Sigmoid colon (tissue), 7 donors: ENCODE data around the gene PNKP. TPM values are rescaled to one million over a fixed set of nuclear protein-coding genes. Genes with fewer than 3 reads are reported as not detected.
A peak's percentile ranks its signal among the peaks of the same experiment; 100 is the strongest.

ENCODE experiments used
- DNase-seq: peaks from one replicate; pipeline ENCODE4 v3.0.0-alpha.2; 2019
- H3K27ac ChIP-seq, 4 donors: fragments of 200-600 bp; sonication (generic); one replicate each; pipeline ENCODE4 v1.5.1; 2016 to 2019; ENCODE audit warnings: mild to moderate bottlenecking in 1 of 4
- H3K27me3 ChIP-seq, 3 donors: fragments of 200-600 bp; sonication (generic); one replicate each; pipeline ENCODE4 v1.5.1; 2019; ENCODE audit warnings: mild to moderate bottlenecking in 1 of 3
- H3K36me3 ChIP-seq, 4 donors: fragments of 200-600 bp; sonication (generic); one replicate each; pipeline ENCODE4 v1.5.1; 2016 to 2019
- H3K4me1 ChIP-seq, 4 donors: fragments of 200-600 bp; sonication (generic); one replicate each; pipeline ENCODE4 v1.5.1; 2017 to 2019
- H3K4me3 ChIP-seq, 4 donors: fragments of 200-600 bp; sonication (generic); one replicate each; pipeline ENCODE4 v1.5.1; 2017 to 2019; ENCODE audit warnings: mild to moderate bottlenecking in 2 of 4, moderate library complexity in 1 of 4
- H3K9me3 ChIP-seq, 4 donors: fragments of 200-600 bp in 3 of 4; sonication (generic) in 3 of 4; one replicate each; pipeline versions ENCODE4 v1.5.1 to v1.6.1; 2013 to 2019
- CTCF ChIP-seq, 4 experiments: fragments of 450-650 bp in 3 of 4; fragments of 200-600 bp in 1 of 4; IDR thresholded peaks; one replicate each; pipeline ENCODE4 v1.5.1; 2016 to 2019; ENCODE audit warnings: antibody characterized with exemption in 4 of 4, mild to moderate bottlenecking in 3 of 4, moderate library complexity in 2 of 4
- EP300 ChIP-seq, 4 donors: sonication (generic); formaldehyde crosslinking; IDR thresholded peaks; one replicate each; pipeline ENCODE4 v1.6.1; 2017; ENCODE audit warnings: antibody characterized with exemption in 4 of 4
- POLR2A ChIP-seq, 2 donors: fragments of 450-650 bp; IDR thresholded peaks; one replicate each; pipeline ENCODE4 v1.6.1; 2016; ENCODE audit warnings: antibody characterized with exemption in 2 of 2, mild to moderate bottlenecking in 2 of 2, moderate library complexity in 2 of 2
- POLR2AphosphoS5 ChIP-seq, 4 donors: sonication (generic); formaldehyde crosslinking; IDR thresholded peaks; one replicate each; pipeline ENCODE4 v1.6.1; 2017; ENCODE audit warnings: antibody characterized with exemption in 4 of 4
- whole genome bisulfite sequencing, 2 donors: extraction: QIAGEN DNeasy Blood & Tissue Kit; methylation state at CpG; one replicate each; pipeline ENCODE4 v1.1.7; 2013; 5-methylcytosine and 5-hydroxymethylcytosine counted together
- intact Hi-C: fragments of 100-400 bp; cut with DNase I; formaldehyde crosslinking; loops from one replicate; pipeline ENCODE4 v1.15.1; 2023
- polyA plus RNA-seq, 3 donors: library from polyadenylated mRNA; stranded (reverse); fragments of 200-250 nt; gene quantifications; one replicate each; pipeline ENCODE4 v1.2.3, GENCODE V29; 2013
- total RNA-seq, 4 donors: library from RNA; depleted of rRNA; stranded (reverse); fragments of >200 nt; gene quantifications; one replicate each; pipeline ENCODE4 v1.1.0, GENCODE V29; 2016
- donor health status: healthy with polysubstance abuse.
- donor health status: Bipolar disorder and iron deficiency.
- donor health status: healthy.

Gene PNKP
- total and polyA plus RNA-seq, 7 donors: 27.0 to 88.8 (median 34.0) TPM

GRCh38 chr19:49911381-49912145, 44.2 kb upstream of the PNKP start:
- Histone ChIP-seq H3K4me1 (peaks cover 0 to 12% (median 5%) of the 10 kb centered on the region in 4 donors), H3K27me3 (no peaks in the 10 kb centered on the region), H3K4me3 (no peak overlapping the region), H3K36me3 (peaks cover 11 to 50% (median 20%) of the 10 kb centered on the region in 4 donors), H3K9me3 (no peaks in the 10 kb centered on the region), H3K27ac (peak overlapping the region in 2 of 4 donors; percentile 27 to 33)
- intact Hi-C loops: no loop called here
- WGBS, 2 donors: 66 to 76% methylated on average over 9 of the region's 9 CpGs
- no peak for DNase-seq
- no peak for TF ChIP-seq POLR2AphosphoS5 (IDR thresholded peaks at IDR 0.05)
- TF ChIP-seq POLR2A (IDR thresholded peaks at IDR 0.05): no peak
- no peak for TF ChIP-seq CTCF (IDR thresholded peaks at IDR 0.05)
- TF ChIP-seq EP300 (IDR thresholded peaks at IDR 0.05): no peak

DNA sequence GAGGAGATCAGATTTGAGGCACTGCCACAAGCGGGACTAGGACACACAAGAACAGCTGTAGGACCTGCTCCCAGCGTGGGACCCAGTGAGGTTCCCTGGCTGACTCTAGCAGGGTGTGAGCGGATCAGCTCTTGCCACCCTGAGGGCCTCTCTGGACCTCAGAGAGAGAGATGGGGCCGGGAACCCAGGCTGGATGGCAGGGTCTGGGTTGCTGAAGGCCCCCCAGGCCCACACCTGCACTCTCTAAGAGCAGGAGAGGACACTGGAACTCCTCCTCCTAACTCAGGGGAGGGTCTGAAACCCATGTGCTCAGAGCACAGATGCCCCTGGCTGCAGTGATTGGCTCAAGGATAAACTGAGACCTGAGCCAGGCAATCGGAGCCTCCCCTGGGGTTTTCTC, 42.8 kb upstream of the PNKP start:
- no peaks in the 10 kb centered on the region for H3K27me3 ChIP-seq
- 92 to 95% methylated on average over 5 of the region's 5 CpGs for WGBS, 2 donors
- H3K27ac ChIP-seq: no peak overlapping the region
- TF ChIP-seq CTCF (IDR thresholded peaks at IDR 0.05): no peak
- TF ChIP-seq EP300 (IDR thresholded peaks at IDR 0.05): no peak
- TF ChIP-seq POLR2A (IDR thresholded peaks at IDR 0.05): no peak
- no peak for TF ChIP-seq POLR2AphosphoS5 (IDR thresholded peaks at IDR 0.05)
- no peak overlapping the region for H3K4me3 ChIP-seq
- DNase-seq: no peak
- peaks cover 11 to 49% (median 19%) of the 10 kb centered on the region in 4 donors for H3K36me3 ChIP-seq
- no peaks in the 10 kb centered on the region for H3K9me3 ChIP-seq
- peaks cover 0 to 12% (median 5%) of the 10 kb centered on the region in 4 donors for H3K4me1 ChIP-seq
- intact Hi-C loops: no loop called here

DNA sequence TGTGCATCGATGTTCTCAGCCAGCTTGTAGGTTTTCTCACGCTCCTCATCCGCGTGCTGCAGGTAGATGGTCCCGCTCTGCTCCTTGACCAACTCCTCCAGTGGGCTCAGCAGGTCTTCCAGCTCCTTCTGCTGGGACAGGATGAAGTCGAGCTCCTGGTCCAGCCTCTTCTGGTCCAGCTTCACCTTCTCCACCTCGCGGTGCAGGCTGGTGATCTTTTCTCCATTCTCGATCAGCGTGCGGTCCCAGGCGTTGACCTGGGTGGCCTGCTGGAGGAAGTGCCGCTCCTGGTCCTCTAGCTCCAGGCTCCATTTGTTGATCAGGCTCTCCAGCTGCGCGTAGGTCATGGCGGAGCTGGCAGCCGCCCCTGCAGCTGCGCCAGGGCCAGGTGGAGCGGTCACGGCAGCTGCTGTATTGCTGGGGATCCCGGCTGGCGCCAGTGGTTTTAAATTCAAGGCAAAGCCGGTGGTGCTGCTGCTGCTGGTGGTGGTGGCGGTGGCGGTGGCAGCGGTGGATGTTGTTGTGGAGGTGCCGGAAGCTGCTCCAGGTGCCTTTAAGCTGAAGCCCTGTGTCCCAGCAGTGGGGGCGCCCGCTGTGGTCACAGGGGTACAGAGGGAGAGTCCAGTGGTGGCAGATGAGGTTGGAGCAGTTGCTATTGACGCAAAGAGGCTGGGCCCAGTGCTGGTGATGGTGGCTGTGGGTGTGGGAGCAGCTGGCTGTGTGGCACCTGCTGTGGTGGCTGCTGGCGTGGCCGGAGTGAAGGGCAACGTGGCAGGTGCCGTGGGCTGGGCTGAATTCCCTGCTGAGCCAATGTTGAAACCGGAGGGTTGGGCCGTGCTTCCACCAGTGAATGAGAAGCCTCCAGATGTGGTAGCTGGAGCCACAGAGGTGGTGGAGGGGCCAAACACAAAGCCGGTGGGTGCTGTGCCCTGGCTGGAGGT, 41.4 kb upstream of the PNKP start:
- TF ChIP-seq CTCF (IDR thresholded peaks at IDR 0.05) (no peak), POLR2A (IDR thresholded peaks at IDR 0.05) (no peak), EP300 (IDR thresholded peaks at IDR 0.05) (no peak), POLR2AphosphoS5 (IDR thresholded peaks at IDR 0.05) (no peak)
- no peak for DNase-seq
- peaks cover 11 to 45% (median 17%) of the 10 kb centered on the region in 4 donors for H3K36me3 ChIP-seq

DNA sequence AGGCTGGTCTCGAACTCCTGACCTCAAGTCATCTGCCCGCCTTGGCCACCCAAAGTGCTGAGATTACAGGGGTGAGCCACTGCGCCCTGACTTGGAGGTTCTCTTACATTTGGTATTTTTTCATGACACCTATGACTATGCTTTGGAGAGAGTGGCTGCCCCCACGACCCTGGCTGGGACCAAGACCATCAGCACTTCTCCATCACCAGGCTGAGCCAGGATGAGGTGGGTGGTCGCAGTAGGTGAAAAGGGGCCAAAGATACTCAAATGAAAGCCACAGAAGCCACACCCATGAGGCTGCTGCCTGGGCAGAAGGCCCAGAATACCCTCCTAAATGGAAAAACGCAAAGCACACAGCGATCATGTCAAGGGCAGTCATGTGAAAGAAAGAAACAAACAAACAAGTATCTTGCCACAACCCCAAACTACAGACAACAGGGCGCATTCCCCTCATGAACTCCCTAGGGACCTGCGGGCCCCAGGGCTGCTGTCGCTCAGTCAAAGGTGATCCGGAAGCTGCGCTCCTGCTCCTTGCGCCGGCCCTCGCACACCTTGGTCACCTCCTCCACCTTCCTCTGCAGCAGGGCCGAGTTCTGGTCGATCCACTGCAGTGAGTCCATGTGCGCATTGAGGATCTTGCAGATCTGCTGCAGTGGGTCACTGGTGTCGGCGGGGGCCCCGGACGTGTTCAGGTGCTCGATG, 40.5 kb upstream of the PNKP start:
- DNase-seq: no peak
- WGBS, 2 donors: 90 to 92% methylated on average over 23 of the region's 23 CpGs
- Histone ChIP-seq H3K4me1 (peaks cover 0 to 5% (median 2%) of the 10 kb centered on the region in 4 donors), H3K27me3 (no peaks in the 10 kb centered on the region), H3K36me3 (peaks cover 11 to 45% (median 17%) of the 10 kb centered on the region in 4 donors), H3K27ac (no peak overlapping the region), H3K4me3 (no peak overlapping the region), H3K9me3 (no peaks in the 10 kb centered on the region)
- TF ChIP-seq EP300 (IDR thresholded peaks at IDR 0.05): no peak
- TF ChIP-seq POLR2AphosphoS5 (IDR thresholded peaks at IDR 0.05): no peak
- TF ChIP-seq CTCF (IDR thresholded peaks at IDR 0.05): no peak
- no peak for TF ChIP-seq POLR2A (IDR thresholded peaks at IDR 0.05)
- intact Hi-C loops: no loop called here

More for the DNA sequence above, 41.4 kb upstream of the PNKP start:
- intact Hi-C loops: no loop called here
- Histone ChIP-seq H3K9me3 (no peaks in the 10 kb centered on the region), H3K27me3 (no peaks in the 10 kb centered on the region), H3K4me3 (no peak overlapping the region), H3K4me1 (peaks cover 0 to 12% (median 5%) of the 10 kb centered on the region in 4 donors), H3K27ac (no peak overlapping the region)
- WGBS, 2 donors: 96% methylated on average over 37 of the region's 37 CpGs
